Uterus (tissue), 4 donors: ENCODE measurements around the gene RFX1. TPM values are rescaled to one million over a fixed set of nuclear protein-coding genes. Genes with fewer than 3 reads are reported as not detected.
A peak's percentile ranks its signal among the peaks of the same experiment; 100 is the strongest.

Experiments used
- DNase-seq, 2 donors: peaks; one replicate each; pipeline ENCODE4 v3.0.0-alpha.2; 2019 to 2020
- H3K27ac ChIP-seq, 2 donors: fragments of 200-600 bp; sonication (generic); 1 replicate in 1 of 2; 2 replicates in 1 of 2; pipeline ENCODE4 v1.5.1; 2016 to 2018
- H3K27me3 ChIP-seq, 2 donors: fragments of 200-600 bp; sonication (generic); one replicate each; pipeline ENCODE4 v1.5.1; 2018 to 2019; ENCODE audit warnings: control low read depth in 1 of 2
- H3K36me3 ChIP-seq, 2 donors: fragments of 200-600 bp; sonication (generic); one replicate each; pipeline ENCODE4 v1.5.1; 2019; ENCODE audit warnings: control low read depth in 1 of 2
- H3K4me1 ChIP-seq, 2 donors: fragments of 200-600 bp; sonication (generic); one replicate each; pipeline ENCODE4 v1.5.1; 2018 to 2019; ENCODE audit warnings: control low read depth in 1 of 2
- H3K4me3 ChIP-seq, 2 donors: fragments of 200-600 bp; sonication (generic); 1 replicate in 1 of 2; 2 replicates in 1 of 2; pipeline ENCODE4 v1.5.1; 2018 to 2019; ENCODE audit warnings: mild to moderate bottlenecking in 1 of 2
- H3K9me3 ChIP-seq, 2 donors: fragments of 200-600 bp; sonication (generic); one replicate each; pipeline ENCODE4 v1.5.1; 2019; ENCODE audit warnings: control low read depth in 1 of 2
- POLR2A ChIP-seq, 2 donors: fragments of 450-650 bp; IDR thresholded peaks; one replicate each; pipeline ENCODE4 v1.6.1; 2016; ENCODE audit warnings: antibody characterized with exemption in 2 of 2, mild to moderate bottlenecking in 1 of 2, moderate library complexity in 1 of 2
- intact Hi-C: fragments of 100-400 bp; cut with DNase I; formaldehyde crosslinking; loops from one replicate; pipeline ENCODE4 v1.15.1; 2023; ENCODE audit warnings: low total_unique reads
- total RNA-seq, 4 donors: library from RNA; depleted of rRNA in 3 of 4; stranded (reverse); fragments of >200 nt in 3 of 4; gene quantifications; one replicate each; pipeline versions ENCODE4 v1.1.0 to v1.2.4, GENCODE V29; 2014 to 2023
- TF ChIP-seq, protein P1 (sequence below), 4 experiments: fragments of 200-600 bp in 2 of 4; fragments of 450-650 bp in 2 of 4; sonication (generic) in 2 of 4; IDR thresholded peaks; one replicate each; pipeline ENCODE4 v1.5.1; 2016 to 2019; ENCODE audit warnings: antibody characterized with exemption in 4 of 4, mild to moderate bottlenecking in 2 of 4, moderate library complexity in 1 of 4
- donor health status: DM: yes; HTN: yes; CAD: no.

Gene RFX1
- total RNA-seq, 4 donors from 2014 or later: 0.26 to 14.1 (median 4.1) TPM

DNA sequence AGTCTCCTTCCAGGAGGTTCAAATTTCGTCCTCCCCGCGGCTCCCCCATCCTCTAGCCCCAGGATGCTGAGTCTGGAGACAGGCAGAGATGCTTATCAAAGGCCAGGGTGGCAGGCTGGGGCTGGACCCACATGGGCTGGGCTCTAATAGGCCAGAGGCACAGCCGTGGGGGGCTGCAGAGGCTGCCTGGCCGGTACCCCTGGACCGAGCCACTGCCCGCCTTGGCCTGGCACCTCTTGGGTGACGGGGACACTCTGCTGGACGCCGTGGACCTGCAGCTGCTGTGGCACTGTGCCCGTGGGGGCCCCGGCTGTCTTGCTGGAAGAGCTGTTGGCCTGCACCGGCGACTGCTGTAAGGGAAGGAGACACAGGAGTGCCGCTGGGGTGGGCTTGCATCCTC lies 25.8 kb downstream of the RFX1 start:
- peaks cover 0 to 6% of the 10 kb centered on the region in 2 donors for H3K4me1 ChIP-seq
- no peaks in the 10 kb centered on the region for H3K27me3 ChIP-seq
- H3K9me3 ChIP-seq: no peaks in the 10 kb centered on the region
- intact Hi-C loops: no loop called here
- no peak overlapping the region for H3K4me3 ChIP-seq
- TF ChIP-seq, protein P1, sequence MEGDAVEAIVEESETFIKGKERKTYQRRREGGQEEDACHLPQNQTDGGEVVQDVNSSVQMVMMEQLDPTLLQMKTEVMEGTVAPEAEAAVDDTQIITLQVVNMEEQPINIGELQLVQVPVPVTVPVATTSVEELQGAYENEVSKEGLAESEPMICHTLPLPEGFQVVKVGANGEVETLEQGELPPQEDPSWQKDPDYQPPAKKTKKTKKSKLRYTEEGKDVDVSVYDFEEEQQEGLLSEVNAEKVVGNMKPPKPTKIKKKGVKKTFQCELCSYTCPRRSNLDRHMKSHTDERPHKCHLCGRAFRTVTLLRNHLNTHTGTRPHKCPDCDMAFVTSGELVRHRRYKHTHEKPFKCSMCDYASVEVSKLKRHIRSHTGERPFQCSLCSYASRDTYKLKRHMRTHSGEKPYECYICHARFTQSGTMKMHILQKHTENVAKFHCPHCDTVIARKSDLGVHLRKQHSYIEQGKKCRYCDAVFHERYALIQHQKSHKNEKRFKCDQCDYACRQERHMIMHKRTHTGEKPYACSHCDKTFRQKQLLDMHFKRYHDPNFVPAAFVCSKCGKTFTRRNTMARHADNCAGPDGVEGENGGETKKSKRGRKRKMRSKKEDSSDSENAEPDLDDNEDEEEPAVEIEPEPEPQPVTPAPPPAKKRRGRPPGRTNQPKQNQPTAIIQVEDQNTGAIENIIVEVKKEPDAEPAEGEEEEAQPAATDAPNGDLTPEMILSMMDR (IDR thresholded peaks at IDR 0.05): no peak
- TF ChIP-seq POLR2A (IDR thresholded peaks at IDR 0.05): no peak
- H3K36me3 ChIP-seq: no peaks in the 10 kb centered on the region
- H3K27ac ChIP-seq: no peak overlapping the region
- no peak for DNase-seq

- intact Hi-C loops: no loop called here
- Histone ChIP-seq H3K27ac (no peak overlapping the region), H3K36me3 (no peaks in the 10 kb centered on the region), H3K4me3 (no peak overlapping the region), H3K9me3 (no peaks in the 10 kb centered on the region), H3K27me3 (no peaks in the 10 kb centered on the region), H3K4me1 (peaks cover 0 to 6% of the 10 kb centered on the region in 2 donors)
- no peak for TF ChIP-seq POLR2A (IDR thresholded peaks at IDR 0.05)
- TF ChIP-seq, protein P1 (IDR thresholded peaks at IDR 0.05): no peak
- no peak for DNase-seq
These were observed 26.4 kb downstream of the RFX1 start for GRCh38 chr19:13979686-13980085.

GRCh38 chr19:13979244-13979615 lies 26.9 kb downstream of the RFX1 start:
- no peaks in the 10 kb centered on the region for H3K36me3 ChIP-seq
- H3K9me3 ChIP-seq: no peaks in the 10 kb centered on the region
- intact Hi-C loops: no loop called here
- TF ChIP-seq POLR2A (IDR thresholded peaks at IDR 0.05): no peak
- TF ChIP-seq, protein P1 (IDR thresholded peaks at IDR 0.05): no peak
- H3K27ac ChIP-seq: peak overlapping the region; percentile 69 to 83
- peaks cover 0 to 6% of the 10 kb centered on the region in 2 donors for H3K4me1 ChIP-seq
- DNase-seq: peak in 1 of 2 donors; percentile 50
- H3K4me3 ChIP-seq: peak overlapping the region; percentile 26 to 53
- no peaks in the 10 kb centered on the region for H3K27me3 ChIP-seq

DNA sequence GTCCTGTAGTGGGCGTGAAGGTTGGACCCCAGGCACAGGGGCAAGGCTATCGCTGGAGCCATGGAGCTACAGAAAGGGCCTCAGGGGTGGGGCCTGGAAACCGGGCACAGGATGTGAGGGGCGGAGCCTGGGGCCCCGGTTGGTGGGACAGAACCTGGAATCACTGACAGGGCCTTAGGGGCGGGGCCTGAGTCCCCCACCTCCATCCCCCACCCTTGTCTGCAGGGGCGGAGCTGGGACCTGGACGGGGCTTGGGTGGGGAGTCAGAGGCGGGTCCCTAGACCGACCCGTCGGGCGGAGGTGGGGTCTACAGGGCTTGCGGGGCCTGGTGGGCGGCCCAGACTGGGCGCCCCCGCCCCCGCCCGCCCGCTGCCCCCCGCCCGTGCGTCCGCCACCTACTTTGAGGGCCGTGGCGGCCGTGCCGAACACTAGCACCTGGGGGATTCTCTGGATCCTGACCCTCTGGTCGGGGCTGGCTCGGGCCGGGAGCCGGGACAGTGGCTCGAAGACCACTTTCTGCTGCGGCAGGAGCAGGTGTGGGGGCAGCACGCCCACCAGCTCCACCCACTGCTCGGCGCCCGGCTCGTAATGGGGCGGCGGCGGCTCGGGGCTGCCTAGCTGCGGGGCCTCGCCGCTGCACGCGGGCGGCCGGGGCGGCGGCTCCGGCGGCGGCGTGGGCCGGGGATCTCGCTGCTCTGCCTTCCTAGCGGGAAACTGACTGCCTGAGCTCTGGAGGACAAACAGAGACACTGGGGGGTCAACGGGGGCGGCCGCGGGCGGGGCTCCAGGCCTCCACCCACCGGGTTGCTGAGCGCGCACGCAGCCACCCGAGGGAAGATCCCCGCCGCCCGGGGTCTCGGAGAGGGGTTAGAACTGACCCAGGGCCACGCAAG lies 27.5 kb downstream of the RFX1 start:
- TF ChIP-seq POLR2A (IDR thresholded peaks at IDR 0.05): peak in 1 of 2 donors; percentile 15
- TF ChIP-seq, protein P1 (IDR thresholded peaks at IDR 0.05): peak in 1 of 4 experiments; percentile 6
- intact Hi-C loops: no loop called here
- DNase-seq: peak; percentile 91 to 92

DNA sequence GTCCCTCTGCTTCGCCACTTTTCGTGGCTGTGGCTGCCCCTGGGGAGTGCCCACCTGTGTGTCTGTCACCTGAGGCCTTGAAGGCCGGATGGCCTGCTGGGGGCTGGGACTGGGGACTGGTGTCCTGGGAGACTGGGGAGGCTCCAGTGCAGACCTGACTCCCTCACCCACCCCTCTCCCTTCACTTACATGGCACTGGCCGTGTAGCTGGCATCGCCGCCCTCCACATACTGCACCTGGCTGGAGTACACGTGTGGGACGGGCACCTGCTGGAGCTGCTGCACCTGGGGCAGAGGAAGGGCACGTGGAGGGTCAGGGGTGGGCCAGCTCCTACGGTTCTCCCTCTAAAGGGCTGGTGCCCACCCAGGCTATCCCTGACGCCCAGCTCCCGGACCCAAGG lies 28.3 kb downstream of the RFX1 start:
- no peak for DNase-seq
- no peak for TF ChIP-seq POLR2A (IDR thresholded peaks at IDR 0.05)
- TF ChIP-seq, protein P1 (IDR thresholded peaks at IDR 0.05): no peak
- Histone ChIP-seq H3K36me3 (no peaks in the 10 kb centered on the region), H3K27ac (peak overlapping the region; percentile 69 to 83), H3K27me3 (no peaks in the 10 kb centered on the region), H3K9me3 (no peaks in the 10 kb centered on the region), H3K4me3 (no peak overlapping the region), H3K4me1 (peaks cover 0 to 6% of the 10 kb centered on the region in 2 donors)
- intact Hi-C loops: no loop called here

More for the DNA sequence above, 27.5 kb downstream of the RFX1 start:
- Histone ChIP-seq H3K36me3 (no peaks in the 10 kb centered on the region), H3K27ac (peak overlapping the region; percentile 69 to 83), H3K27me3 (no peaks in the 10 kb centered on the region), H3K4me3 (peak overlapping the region; percentile 26 to 53), H3K4me1 (peaks cover 0 to 6% of the 10 kb centered on the region in 2 donors), H3K9me3 (no peaks in the 10 kb centered on the region)
